DOHH2 (cell line): ENCODE measurements around the gene RYR2.

Source experiments
- H3F3A ChIP-seq: fragments of 200-600 bp; sonication (generic), shearing (Covaris generic); 2 replicates; pipeline ENCODE4 v1.6.0; 2016; ENCODE audit warnings: antibody characterized with exemption, mild to moderate bottlenecking; ENCODE audit not compliant: control insufficient read depth, insufficient read depth
- H3K27ac ChIP-seq: fragments of 200-600 bp; sonication (generic); 2 replicates; pipeline ENCODE4 v1.5.1; 2014; ENCODE audit warnings: low read depth, mild to moderate bottlenecking, low read length, moderate library complexity
- H3K27me3 ChIP-seq: fragments of 200-600 bp; sonication (generic); 2 replicates; pipeline ENCODE4 v1.6.1; 2014; ENCODE audit warnings: mild to moderate bottlenecking, low read length, mixed read lengths; ENCODE audit not compliant: control insufficient read depth
- H3K36me3 ChIP-seq: fragments of 200-600 bp; sonication (generic); 2 replicates; pipeline ENCODE4 v1.6.1; 2014; ENCODE audit warnings: mild to moderate bottlenecking, low read length, moderate library complexity, mixed read lengths; ENCODE audit not compliant: control insufficient read depth
- H3K4me1 ChIP-seq: fragments of 200-600 bp; sonication (generic); 2 replicates; pipeline ENCODE4 v1.6.1; 2014; ENCODE audit warnings: mild to moderate bottlenecking, low read length, mixed read lengths; ENCODE audit not compliant: control insufficient read depth
- H3K4me2 ChIP-seq: fragments of 200-600 bp; sonication (generic); 2 replicates; pipeline ENCODE4 v1.6.0; 2014; ENCODE audit warnings: mild to moderate bottlenecking, low read length, moderate library complexity
- H3K4me3 ChIP-seq: fragments of 200-600 bp; sonication (generic); 2 replicates; pipeline ENCODE4 v1.5.1; 2014; ENCODE audit warnings: mild to moderate bottlenecking, low read length, mixed read lengths
- H3K79me2 ChIP-seq: fragments of 200-600 bp; sonication (generic); 2 replicates; pipeline ENCODE4 v1.6.1; 2014; ENCODE audit warnings: mild to moderate bottlenecking, low read length, mixed read lengths; ENCODE audit not compliant: control insufficient read depth
- H3K9me2 ChIP-seq: fragments of 200-600 bp; sonication (generic); replicated peaks from 2 replicates; pipeline ENCODE4 v1.6.1; 2014; ENCODE audit warnings: mild to moderate bottlenecking, low read length, mixed read lengths; ENCODE audit not compliant: control insufficient read depth
- H3K9me3 ChIP-seq: fragments of 200-600 bp; sonication (generic); 2 replicates; pipeline ENCODE4 v1.6.1; 2014; ENCODE audit warnings: antibody characterized with exemption, low read length, mixed read lengths; ENCODE audit not compliant: control insufficient read depth, insufficient read depth
- H4K20me1 ChIP-seq: fragments of 200-600 bp; sonication (generic); 2 replicates; pipeline ENCODE4 v1.6.0; 2014; ENCODE audit warnings: low read depth, mild to moderate bottlenecking, antibody characterized with exemption, low read length, moderate library complexity; ENCODE audit not compliant: control insufficient read depth, insufficient read depth
- CTCF ChIP-seq: fragments of 200-600 bp; sonication (generic); IDR thresholded peaks from one replicate; pipeline ENCODE4 v1.5.1; 2014; ENCODE audit warnings: antibody characterized with exemption, mild to moderate bottlenecking, low read depth, low read length; ENCODE audit not compliant: poor library complexity, severe bottlenecking
- EZH2phosphoT487 ChIP-seq: fragments of 200-600 bp; sonication (generic); IDR thresholded peaks from 2 replicates; pipeline ENCODE4 v1.6.1; 2017; ENCODE audit warnings: borderline replicate concordance, mild to moderate bottlenecking, antibody characterized with exemption, low read length, moderate library complexity, mixed read lengths

RYR2 gene

GRCh38 chr1:237745545-237745944, 703.6 kb downstream of the RYR2 start:
- no peaks in the 10 kb centered on the region for H3F3A ChIP-seq
- H3K79me2 ChIP-seq: no peaks in the 10 kb centered on the region

GRCh38 chr1:237748171-237748960, 706.4 kb downstream of the RYR2 start:
- H3K4me2 ChIP-seq: no peak overlapping the region

More at GRCh38 chr1:237745545-237745944, 703.6 kb downstream of the RYR2 start:
- no peaks in the 10 kb centered on the region for H3K27me3 ChIP-seq
- TF ChIP-seq CTCF (no peak), EZH2phosphoT487 (no peak)
- no peak overlapping the region for H3K4me2 ChIP-seq
- H4K20me1 ChIP-seq: no peaks in the 10 kb centered on the region
- H3K36me3 ChIP-seq: no peaks in the 10 kb centered on the region
- H3K9me3 ChIP-seq: no peaks in the 10 kb centered on the region
- no peaks in the 10 kb centered on the region for H3K9me2 ChIP-seq
- H3K27ac ChIP-seq: no peak overlapping the region
- no peak overlapping the region for H3K4me3 ChIP-seq
- no peaks in the 10 kb centered on the region for H3K4me1 ChIP-seq

GRCh38 chr1:237749122-237749521, 707.1 kb downstream of the RYR2 start:
- TF ChIP-seq EZH2phosphoT487 (no peak), CTCF (no peak)
- Histone ChIP-seq H3K4me2 (no peak overlapping the region), H3K27ac (no peak overlapping the region), H3K9me3 (no peaks in the 10 kb centered on the region), H3K27me3 (no peaks in the 10 kb centered on the region), H4K20me1 (no peaks in the 10 kb centered on the region), H3F3A (no peaks in the 10 kb centered on the region), H3K4me1 (no peaks in the 10 kb centered on the region), H3K4me3 (no peak overlapping the region), H3K36me3 (no peaks in the 10 kb centered on the region), H3K79me2 (no peaks in the 10 kb centered on the region), H3K9me2 (no peaks in the 10 kb centered on the region)

More at GRCh38 chr1:237748171-237748960, 706.4 kb downstream of the RYR2 start:
- no peaks in the 10 kb centered on the region for H3F3A ChIP-seq
- H3K4me3 ChIP-seq: no peak overlapping the region
- H3K27ac ChIP-seq: no peak overlapping the region
- H3K9me3 ChIP-seq: no peaks in the 10 kb centered on the region
- no peaks in the 10 kb centered on the region for H3K27me3 ChIP-seq
- H3K4me1 ChIP-seq: no peaks in the 10 kb centered on the region
- H3K9me2 ChIP-seq: no peaks in the 10 kb centered on the region
- no peaks in the 10 kb centered on the region for H4K20me1 ChIP-seq
- no peaks in the 10 kb centered on the region for H3K36me3 ChIP-seq
- TF ChIP-seq EZH2phosphoT487: no peak
- no peak for TF ChIP-seq CTCF
- H3K79me2 ChIP-seq: no peaks in the 10 kb centered on the region
